CD4-positive, alpha-beta T cell (primary cell): ENCODE data around the gene CCSER1. TPM values are rescaled to one million over a fixed set of nuclear protein-coding genes. Genes with fewer than 3 reads are reported as not detected.

Experiments
- ATAC-seq: fragments of 200-7000 bp; cut with Tn5 transposase; one replicate; pipeline ENCODE4 v1.10.0; 2022; ENCODE audit warnings: mild to moderate bottlenecking; ENCODE audit not compliant: poor library complexity
- CTCF ChIA-PET: fragments of 350-600 bp; sonication (Branson Sonifier 250); formaldehyde crosslinking; loops from one replicate; lab custom pipeline; 2021; ENCODE audit warnings: antibody characterized with exemption, inconsistent platforms; lab: Charles Lee
- POLR2A ChIA-PET: fragments of 350-600 bp; sonication (Branson Sonifier 250); formaldehyde crosslinking; loops from one replicate; lab custom pipeline; 2021; ENCODE audit warnings: antibody characterized with exemption, inconsistent platforms; lab: Charles Lee
- DNase-seq, 14 experiments: peaks; one replicate each; pipeline ENCODE4 v3.0.0-alpha.2; 2013 to 2020; ENCODE audit warnings: mixed read lengths in 2 of 14
- H3K27ac ChIP-seq, 2 donors: one replicate each; pipeline versions ENCODE4 v1.5.1 to v1.7.0; 2013; ENCODE audit warnings: low read length in 2 of 2, low read depth in 1 of 2, mild to moderate bottlenecking in 1 of 2
- H3K27me3 ChIP-seq, 2 experiments: 1 replicate in 1 of 2; 2 replicates in 1 of 2; pipeline versions ENCODE4 v1.6.1 to v1.7.0; 2013; ENCODE audit warnings: low read length in 2 of 2, control low read depth in 1 of 2, mild to moderate bottlenecking in 1 of 2, moderate library complexity in 1 of 2; ENCODE audit not compliant: insufficient read depth in 2 of 2, control insufficient read depth in 1 of 2
- H3K36me3 ChIP-seq: one replicate; pipeline ENCODE4 v1.6.1; 2013; ENCODE audit warnings: low read length, control low read depth; ENCODE audit not compliant: insufficient read depth
- H3K4me1 ChIP-seq: one replicate; pipeline ENCODE4 v1.6.1; 2013; ENCODE audit warnings: low read length, control low read depth; ENCODE audit not compliant: insufficient read depth
- H3K4me3 ChIP-seq: one replicate; pipeline ENCODE4 v1.5.1; 2013; ENCODE audit warnings: mild to moderate bottlenecking, low read length, moderate library complexity
- H3K9me3 ChIP-seq, 2 experiments: 1 replicate in 1 of 2; 2 replicates in 1 of 2; pipeline versions ENCODE4 v1.6.1 to v1.7.0; 2013; ENCODE audit warnings: low read length in 2 of 2, mild to moderate bottlenecking in 2 of 2, control low read depth in 1 of 2, moderate library complexity in 1 of 2; ENCODE audit not compliant: control insufficient read depth in 1 of 2, insufficient read depth in 1 of 2
- H3K27ac Mint-ChIP-seq: one replicate; pipeline ENCODE4 v1.8.0; 2020; ENCODE audit warnings: mixed read lengths
- H3K27me3 Mint-ChIP-seq: one replicate; pipeline ENCODE4 v1.8.0; 2021; ENCODE audit warnings: mixed read lengths
- H3K36me3 Mint-ChIP-seq: one replicate; pipeline ENCODE4 v1.8.0; 2021; ENCODE audit warnings: low read depth, mixed read lengths
- H3K4me1 Mint-ChIP-seq: one replicate; pipeline ENCODE4 v1.8.0; 2021; ENCODE audit warnings: low read depth, mixed read lengths
- H3K4me3 Mint-ChIP-seq: one replicate; pipeline ENCODE4 v1.8.0; 2020; ENCODE audit warnings: mild to moderate bottlenecking, mixed read lengths
- H3K9me3 Mint-ChIP-seq: one replicate; pipeline ENCODE4 v1.8.0; 2020; ENCODE audit warnings: mixed read lengths
- CTCF ChIP-seq: fragments of 200-600 bp; IDR thresholded peaks from one replicate; pipeline ENCODE4 v1.8.0; 2022; ENCODE audit warnings: antibody characterized with exemption, mild to moderate bottlenecking
- intact Hi-C, 2 experiments: fragments of 100-400 bp; cut with DNase I in 1 of 2; cut with micrococcal nuclease in 1 of 2; formaldehyde crosslinking; loops; one replicate each; pipeline versions ENCODE4 v1.15.1 to v1.9.0; 2023 to 2025; cut with DNase I, micrococcal nuclease
- total RNA-seq, 174 experiments: library from RNA in 2 of 174; stranded (reverse) in 2 of 174; gene quantifications; one replicate each; pipeline ENCODE4 v1.2.3 and lab custom pipeline; 2021 to 2026

The CCSER1 gene
- total RNA-seq, 2 experiments from 2014 or later = 0.36 to 0.71 TPM

- ChIA-PET CTCF (no interaction called here), POLR2A (no interaction called here)
- Mint-ChIP-seq H3K4me1 (no peaks in the 10 kb centered on the region), H3K36me3 (no peaks in the 10 kb centered on the region), H3K27ac (no peak overlapping the region), H3K27me3 (no peaks in the 10 kb centered on the region), H3K4me3 (no peak overlapping the region), H3K9me3 (peaks cover 7% of the 10 kb centered on the region)
- ATAC-seq = no peak
- H3K27me3 ChIP-seq = no peaks in the 10 kb centered on the region
- peaks cover 0 to 11% of the 10 kb centered on the region in 2 experiments for H3K9me3 ChIP-seq
- H3K36me3 ChIP-seq = no peaks in the 10 kb centered on the region
- TF ChIP-seq CTCF = no peak
- H3K4me1 ChIP-seq = no peaks in the 10 kb centered on the region
- no peak for DNase-seq
- no peak overlapping the region for H3K27ac ChIP-seq
- H3K4me3 ChIP-seq = no peak overlapping the region
- intact Hi-C loops = no loop called here
Observed at GRCh38 chr4:91426725-91427124, 1299.5 kb downstream of the CCSER1 start.

GRCh38 chr4:91427171-91427570 is 1300.0 kb downstream of the CCSER1 start:
- ATAC-seq = no peak
- Mint-ChIP-seq H3K27me3 (no peaks in the 10 kb centered on the region), H3K9me3 (peaks cover 6% of the 10 kb centered on the region), H3K4me1 (no peaks in the 10 kb centered on the region), H3K27ac (no peak overlapping the region), H3K36me3 (no peaks in the 10 kb centered on the region), H3K4me3 (no peak overlapping the region)
- Histone ChIP-seq H3K36me3 (no peaks in the 10 kb centered on the region), H3K27ac (no peak overlapping the region), H3K4me1 (no peaks in the 10 kb centered on the region), H3K9me3 (peaks cover 0 to 11% of the 10 kb centered on the region in 2 experiments), H3K4me3 (no peak overlapping the region), H3K27me3 (no peaks in the 10 kb centered on the region)
- ChIA-PET POLR2A (no interaction called here), CTCF (no interaction called here)
- intact Hi-C loops = no loop called here
- no peak for DNase-seq
- TF ChIP-seq CTCF = no peak

DNA sequence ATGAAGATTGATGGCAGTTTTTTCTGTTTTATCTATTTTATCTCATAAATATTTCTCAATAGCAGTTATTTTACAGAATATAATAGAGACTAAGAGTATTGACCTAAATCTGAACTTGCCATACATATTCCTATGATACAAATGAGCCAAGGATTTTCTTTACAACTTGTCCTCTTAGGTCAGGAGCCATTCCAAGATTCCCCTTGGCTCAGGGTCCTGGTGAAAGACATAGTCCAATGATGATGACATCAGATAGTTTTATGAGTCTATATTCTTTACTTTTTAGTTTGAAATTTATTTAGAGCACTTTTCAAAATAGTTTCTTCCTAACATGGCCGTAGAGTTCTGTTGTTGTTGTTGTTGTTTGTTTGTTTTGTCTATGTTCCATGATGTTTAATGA is 1307.4 kb downstream of the CCSER1 start:
- Mint-ChIP-seq H3K36me3 (no peaks in the 10 kb centered on the region), H3K9me3 (peaks cover 3% of the 10 kb centered on the region), H3K27ac (no peak overlapping the region), H3K4me1 (no peaks in the 10 kb centered on the region), H3K27me3 (no peaks in the 10 kb centered on the region), H3K4me3 (no peak overlapping the region)
- Histone ChIP-seq H3K27me3 (no peaks in the 10 kb centered on the region), H3K36me3 (no peaks in the 10 kb centered on the region), H3K9me3 (peaks cover 0 to 16% of the 10 kb centered on the region in 2 experiments), H3K4me3 (no peak overlapping the region), H3K4me1 (no peaks in the 10 kb centered on the region), H3K27ac (no peak overlapping the region)
- POLR2A ChIA-PET = no interaction called here
- no peak for ATAC-seq
- intact Hi-C loops = no loop called here
- DNase-seq = no peak
- TF ChIP-seq CTCF = no peak
- CTCF ChIA-PET = no interaction called here
